HCT116 (cell line): ENCODE data around the gene VPS37B. TPM values are rescaled to one million over a fixed set of nuclear protein-coding genes. Genes with fewer than 3 reads are reported as not detected.

Experiments
- ATAC-seq: fragments of 200-7000 bp; cut with Tn5 transposase; 2 replicates; pipeline ENCODE4 v1.9.1; 2020; ENCODE audit warnings: mild to moderate bottlenecking, moderate library complexity
- BruUV-seq: library from RNA; stranded (reverse); fragments of 400-500 nt; replicated peaks from 2 replicates; lab custom pipeline; 2021; lab: Mats Ljungman, UMichigan
- CTCF ChIA-PET: fragments of 300-600 bp; sonication (Branson Sonifier 250); formaldehyde crosslinking; loops from one replicate; lab custom pipeline; 2021; ENCODE audit warnings: antibody characterized with exemption; lab: Charles Lee
- POLR2A ChIA-PET: fragments of 300-600, 350-600 bp; sonication (Branson Sonifier 250); formaldehyde crosslinking; loops from one replicate; lab custom pipeline; 2021; ENCODE audit warnings: antibody characterized with exemption; lab: Charles Lee
- RAD21 ChIA-PET, 2 experiments: fragments of 300-600 bp; sonication (Branson Sonifier 250); formaldehyde crosslinking; loops; one replicate each; lab custom pipeline; 2023; ENCODE audit warnings: low total read pairs in 2 of 2; ENCODE audit not compliant: uncharacterized antibody in 2 of 2, unreplicated experiment in 2 of 2, low non-redundant PET in 1 of 2; lab: Charles Lee
- DNase-seq: peaks from one replicate; pipeline ENCODE4 v3.0.0-alpha.2; 2010; ENCODE audit warnings: low read depth, low spot score
- H2AFZ ChIP-seq: fragments of 200-600 bp; shearing (Covaris generic), sonication (generic); 2 replicates; pipeline ENCODE4 v1.6.1; 2017; ENCODE audit warnings: low read depth, mixed run types, mixed read lengths, antibody characterized with exemption, low read length; ENCODE audit not compliant: poor library complexity, severe bottlenecking
- H3K27ac ChIP-seq: 2 replicates; pipeline ENCODE4 v1.5.1; 2012; ENCODE audit warnings: low read depth, low read length
- H3K27me3 ChIP-seq: fragments of 200-600 bp; sonication (generic); 2 replicates; pipeline ENCODE4 v1.6.1; 2016; ENCODE audit warnings: mixed run types, low read length, mixed read lengths; ENCODE audit not compliant: insufficient read depth
- H3K36me3 ChIP-seq, 2 experiments: fragments of 200-500 bp in 1 of 2; fragments of 200-600 bp in 1 of 2; sonication (Bioruptor generic) in 1 of 2; sonication (generic) in 1 of 2; 2 replicates each; pipeline versions ENCODE4 v1.5.1 to v1.6.1; 2014 to 2016; ENCODE audit warnings: low read length in 2 of 2, inconsistent platforms in 1 of 2, mixed read lengths in 1 of 2, mixed run types in 1 of 2; ENCODE audit not compliant: insufficient read depth in 2 of 2, control insufficient read depth in 1 of 2
- H3K4me1 ChIP-seq, 2 experiments: fragments of 200-600 bp in 1 of 2; sonication (generic) in 1 of 2; 2 replicates each; pipeline versions ENCODE4 v1.5.1 to v1.6.1; 2012 to 2017; ENCODE audit warnings: low read length in 2 of 2, inconsistent platforms in 1 of 2, mild to moderate bottlenecking in 1 of 2, mixed read lengths in 1 of 2, mixed run types in 1 of 2, moderate library complexity in 1 of 2; ENCODE audit not compliant: insufficient read depth in 2 of 2, control insufficient read depth in 1 of 2
- H3K4me2 ChIP-seq: fragments of 200-600 bp; sonication (generic); 2 replicates; pipeline ENCODE4 v1.6.1; 2017; ENCODE audit warnings: mixed run types, low read length, mixed read lengths
- H3K4me3 ChIP-seq, 2 experiments: fragments of 200-600 bp in 1 of 2; sonication (generic) in 1 of 2; replicated peaks in 1 of 2; 2 replicates each; pipeline ENCODE4 v1.5.1; 2011 to 2016; ENCODE audit warnings: low read length in 2 of 2, control low read depth in 1 of 2, low read depth in 1 of 2, mild to moderate bottlenecking in 1 of 2, mixed read lengths in 1 of 2, mixed run types in 1 of 2
- H3K79me2 ChIP-seq: fragments of 200-600 bp; sonication (generic); 2 replicates; pipeline ENCODE4 v1.6.1; 2017; ENCODE audit warnings: mild to moderate bottlenecking, mixed run types, low read length, moderate library complexity, mixed read lengths; ENCODE audit not compliant: insufficient read depth
- H3K9ac ChIP-seq: fragments of 200-600 bp; sonication (generic); 2 replicates; pipeline ENCODE4 v1.6.1; 2016; ENCODE audit warnings: low read length, mixed read lengths
- H3K9me2 ChIP-seq: fragments of 200-600 bp; sonication (generic), shearing (Covaris generic); 2 replicates; pipeline ENCODE4 v1.6.1; 2017; ENCODE audit warnings: mixed run types, mild to moderate bottlenecking, moderate library complexity; ENCODE audit not compliant: insufficient read depth
- H3K9me3 ChIP-seq, 2 experiments: fragments of 200-500 bp in 1 of 2; fragments of 200-600 bp in 1 of 2; sonication (Bioruptor generic) in 1 of 2; sonication (generic) in 1 of 2; 2 replicates each; pipeline ENCODE4 v1.6.1; 2014 to 2017; ENCODE audit warnings: low read length in 2 of 2, mixed read lengths in 2 of 2, inconsistent platforms in 1 of 2, low read depth in 1 of 2, mild to moderate bottlenecking in 1 of 2, mixed run types in 1 of 2, moderate library complexity in 1 of 2; ENCODE audit not compliant: control insufficient read depth in 1 of 2, insufficient read depth in 1 of 2
- H4K20me1 ChIP-seq: fragments of 200-600 bp; sonication (generic), shearing (Covaris generic); 2 replicates; pipeline ENCODE4 v1.6.1; 2017; ENCODE audit warnings: mixed run types, mild to moderate bottlenecking, moderate library complexity; ENCODE audit not compliant: insufficient read depth
- CBX3 ChIP-seq: IDR thresholded peaks from 2 replicates; pipeline ENCODE4 v1.6.1; 2012; ENCODE audit warnings: low read depth
- CTCF ChIP-seq, 3 experiments: fragments of 200-600 bp in 1 of 3; sonication (generic) in 1 of 3; IDR thresholded peaks in 2 of 3; conservative IDR thresholded peaks in 1 of 3; 2 replicates each; pipeline ENCODE4 v1.5.1; 2012 to 2017; ENCODE audit warnings: low read depth in 2 of 3, low read length in 2 of 3, antibody characterized with exemption in 1 of 3, borderline replicate concordance in 1 of 3, control low read depth in 1 of 3, mild to moderate bottlenecking in 1 of 3, mixed read lengths in 1 of 3, mixed run types in 1 of 3, moderate library complexity in 1 of 3; ENCODE audit not compliant: insufficient read depth in 1 of 3
- ELF1 ChIP-seq: IDR thresholded peaks from 2 replicates; pipeline ENCODE4 v1.6.1; 2012; ENCODE audit warnings: low read depth, borderline replicate concordance
- POLR2AphosphoS5 ChIP-seq: IDR thresholded peaks from 2 replicates; pipeline ENCODE4 v1.6.1; 2011; ENCODE audit warnings: mild to moderate bottlenecking, low read depth, low read length, moderate library complexity
- RAD21 ChIP-seq: IDR thresholded peaks from 2 replicates; pipeline ENCODE4 v1.6.1; 2012; ENCODE audit warnings: low read depth, mild to moderate bottlenecking
- ZFX ChIP-seq: fragments of 450-650 bp; IDR thresholded peaks from 2 replicates; pipeline ENCODE4 v1.6.1; 2017
- intact Hi-C: fragments of 100-400 bp; cut with micrococcal nuclease; formaldehyde crosslinking; loops from 2 replicates; pipeline ENCODE4 v1.10.0; 2022
- total RNA-seq: library from RNA; stranded (reverse); gene quantifications from one replicate; pipeline ENCODE4 v1.2.1, GENCODE V29; 2021; ENCODE audit not compliant: unreplicated experiment

The VPS37B gene
- total RNA-seq, 1 experiment from 2014 or later = 55.0 TPM

- no peak for DNase-seq
- no TSS peak for BruUV-seq
- H3K4me1 ChIP-seq = no peaks in the 10 kb centered on the region
- TF ChIP-seq RAD21 = no peak
- TF ChIP-seq, all 23 proteins: peak for 0
- Histone ChIP-seq H3K4me2 (no peak overlapping the region), H3K9me2 (no peaks in the 10 kb centered on the region), H3K4me3 (no peak overlapping the region), H3K9ac (no peak overlapping the region), H3K79me2 (no peaks in the 10 kb centered on the region; the same call in 1 of the 2 replicates), H3K27me3 (no peaks in the 10 kb centered on the region), H4K20me1 (no peaks in the 10 kb centered on the region), H3K27ac (no peak overlapping the region), H3K9me3 (no peaks in the 10 kb centered on the region), H2AFZ (no peak overlapping the region), H3K36me3 (peaks cover 0 to 8% of the 10 kb centered on the region in 2 experiments; a peak in 3 of 4 replicates)
- intact Hi-C loops = loop anchor here (1.0 to 5.0 kb wide), 3 partner anchors 69 to 222 kb away; no protein-coding TSS in a partner anchor
- POLR2A ChIA-PET = interaction anchor here (1.1 kb wide), 1 partner anchor 86 kb away, joined by 5 read pairs; no protein-coding TSS in a partner anchor
- no peak for ATAC-seq
- RAD21 ChIA-PET = no interaction called here
- CTCF ChIA-PET = interaction anchor here (1.1 to 3.6 kb wide), 6 partner anchors 85 to 377 kb away, joined by 3 to 17 read pairs (median 11); partner anchors contain the start of gene ABCB9
These were observed 34.9 kb downstream of the VPS37B start for GRCh38 chr12:122860854-122861586.

GRCh38 chr12:122860040-122860853 is 35.7 kb downstream of the VPS37B start:
- Histone ChIP-seq H3K27ac (no peak overlapping the region), H3K4me1 (no peaks in the 10 kb centered on the region), H3K4me3 (no peak overlapping the region), H3K9me3 (no peaks in the 10 kb centered on the region), H2AFZ (no peak overlapping the region), H4K20me1 (no peaks in the 10 kb centered on the region), H3K79me2 (no peaks in the 10 kb centered on the region), H3K4me2 (no peak overlapping the region), H3K9ac (no peak overlapping the region), H3K36me3 (peaks cover 0 to 6% of the 10 kb centered on the region in 2 experiments; a peak in 2 of 4 replicates), H3K9me2 (no peaks in the 10 kb centered on the region), H3K27me3 (no peaks in the 10 kb centered on the region)
- peak; percentile 96 for TF ChIP-seq RAD21
- TF ChIP-seq ELF1 = no peak
- TF ChIP-seq ZFX = 0 out of 2 replicates have a peak, but pooled peaks have one; percentile 23
- TF ChIP-seq CBX3 = no peak
- peak; percentile 87 to 94 (median 87) for TF ChIP-seq CTCF (IDR thresholded peaks at IDR 0.05 in 2 of 3, conservative IDR thresholded peaks at IDR 0.05 in 1 of 3; ENCODE audit: borderline replicate concordance in 1 of 3, insufficient read depth in 1 of 3, low read depth in 2 of 3, low read length in 2 of 3)
- TF ChIP-seq POLR2AphosphoS5 = 0 out of 2 replicates have a peak, but pooled peaks have one; percentile 29
- RAD21 ChIA-PET = interaction anchor here in 1 of 2 experiments (1.6 kb wide), 1 partner anchor 93 kb away, joined by 6 read pairs; no protein-coding TSS in a partner anchor
- no TSS peak for BruUV-seq
- ATAC-seq (peak; percentile 74), DNase-seq (peak; percentile 50)
- POLR2A ChIA-PET = interaction anchor here (1.1 kb wide), 1 partner anchor 87 kb away, joined by 5 read pairs; no protein-coding TSS in a partner anchor
- CTCF ChIA-PET = interaction anchor here (1.2 to 3.6 kb wide), 5 partner anchors 85 to 378 kb away, joined by 4 to 17 read pairs (median 11); partner anchors contain the start of gene ABCB9
- intact Hi-C loops = loop anchor here (1.0 to 5.0 kb wide), 3 partner anchors 68 to 221 kb away; no protein-coding TSS in a partner anchor
